HepG2 (cell line): ENCODE measurements around the gene PRAMEF18.
"Not testable (repeated sequence)": the region's sequence is repeated elsewhere in the genome, so short reads cannot be mapped to it uniquely, and the experiment has no call there.

ENCODE experiments used
- CEBPB ChIP-seq: IDR thresholded peaks from 2 replicates; pipeline ENCODE4 v1.6.1; 2011; ENCODE audit warnings: low read depth, low read length, improper control_type of control experiment, borderline replicate concordance
- EZH2 ChIP-seq: conservative IDR thresholded peaks from 2 replicates; pipeline ENCODE4 v1.6.1; 2012; ENCODE audit warnings: mild to moderate bottlenecking, low read depth, low read length, moderate library complexity
- GMEB1 ChIP-seq: sonication (generic); formaldehyde crosslinking; IDR thresholded peaks from 2 replicates; pipeline ENCODE4 v1.5.1; 2020; ENCODE audit warnings: missing genetic modification reagents, mild to moderate bottlenecking, borderline replicate concordance
- MAFK ChIP-seq, 2 experiments: IDR thresholded peaks in 1 of 2; conservative IDR thresholded peaks in 1 of 2; 2 replicates each; pipeline ENCODE4 v1.6.1; 2011; ENCODE audit warnings: improper control_type of control experiment in 2 of 2, low read length in 2 of 2
- MIER3 ChIP-seq: IDR thresholded peaks from 2 replicates; pipeline ENCODE4 v1.6.1; 2016; ENCODE audit warnings: missing compliant biosample characterization, borderline replicate concordance
- REST ChIP-seq, 2 experiments: IDR thresholded peaks; 2 replicates each; pipeline ENCODE4 v1.6.1; 2011 to 2012; ENCODE audit warnings: low read length in 2 of 2, borderline replicate concordance in 1 of 2, low read depth in 1 of 2, mild to moderate bottlenecking in 1 of 2, moderate library complexity in 1 of 2
- TAF1 ChIP-seq: sonication (generic); formaldehyde crosslinking; IDR thresholded peaks from 2 replicates; pipeline ENCODE4 v1.4.0; 2020; ENCODE audit warnings: missing genetic modification reagents
- TARDBP ChIP-seq: sonication (generic); formaldehyde crosslinking; IDR thresholded peaks from 2 replicates; pipeline ENCODE4 v1.8.0; 2022; ENCODE audit warnings: mild to moderate bottlenecking, missing genetic modification reagents
- TBP ChIP-seq: sonication (generic); formaldehyde crosslinking; IDR thresholded peaks from 2 replicates; pipeline ENCODE4 v1.5.0; 2020; ENCODE audit warnings: missing genetic modification reagents
- TOPORS ChIP-seq: sonication (generic); formaldehyde crosslinking; IDR thresholded peaks from 2 replicates; pipeline ENCODE4 v1.8.0; 2023; ENCODE audit warnings: mild to moderate bottlenecking, missing genetic modification reagents
- ZBTB43 ChIP-seq: sonication (generic); formaldehyde crosslinking; conservative IDR thresholded peaks from 2 replicates; pipeline ENCODE4 v1.4.0; 2020; ENCODE audit warnings: missing genetic modification reagents
- ZBTB7B ChIP-seq: sonication (generic); formaldehyde crosslinking; IDR thresholded peaks from 2 replicates; pipeline ENCODE4 v1.4.0; 2020; ENCODE audit warnings: missing genetic modification reagents
- ZFP36L2 ChIP-seq: sonication (generic); formaldehyde crosslinking; IDR thresholded peaks from 2 replicates; pipeline ENCODE4 v1.4.0; 2020; ENCODE audit warnings: missing genetic modification reagents

GRCh38 chr1:13201309-13201708 lies 24.6 kb downstream of the PRAMEF18 start, which contains the start of gene PRAMEF13:
- not testable (repeated sequence) for TF ChIP-seq REST (IDR thresholded peaks at IDR 0.05; ENCODE audit: borderline replicate concordance in 1 of 2, low read depth in 1 of 2, low read length in 2 of 2); MAFK (conservative IDR thresholded peaks at IDR 0.05 in 1 of 2, IDR thresholded peaks at IDR 0.05 in 1 of 2; ENCODE audit: low read length in 2 of 2); ZFP36L2 (CRISPR knock-in tag); MIER3 (CRISPR knock-in tag); TARDBP (CRISPR knock-in tag); GMEB1 (CRISPR knock-in tag); ZBTB43 (CRISPR knock-in tag); CEBPB; EZH2; TBP (CRISPR knock-in tag); TOPORS (CRISPR knock-in tag); ZBTB7B; TAF1 (CRISPR knock-in tag)
